Cardiac muscle cell (in vitro differentiated cells and primary cell): Measurements from ENCODE around the gene GREB1. TPM values are rescaled to one million over a fixed set of nuclear protein-coding genes. Genes with fewer than 3 reads are reported as not detected.
A peak's percentile ranks its signal among the peaks of the same experiment; 100 is the strongest.

Experiments
- DNase-seq, 2 donors: peaks; one replicate each; pipeline versions ENCODE4 v3.0.0 to v3.0.0-alpha.2; 2010 to 2017; ENCODE audit warnings: low read depth in 1 of 2, low spot score in 1 of 2
- H3K27ac ChIP-seq: fragments of 200-600 bp; sonication (generic); 2 replicates; pipeline ENCODE4 v1.5.1; 2016
- H3K27me3 ChIP-seq: fragments of 200-600 bp; sonication (generic); 2 replicates; pipeline ENCODE4 v1.6.0; 2016; ENCODE audit warnings: control low read depth
- H3K36me3 ChIP-seq: fragments of 200-600 bp; sonication (generic); 2 replicates; pipeline ENCODE4 v1.5.1; 2016; ENCODE audit warnings: control low read depth
- H3K4me1 ChIP-seq: fragments of 200-600 bp; sonication (generic); 2 replicates; pipeline ENCODE4 v1.8.1; 2017; ENCODE audit warnings: low read depth, mild to moderate bottlenecking, mixed run types
- H3K4me3 ChIP-seq: fragments of 200-600 bp; sonication (generic); 2 replicates; pipeline ENCODE4 v1.5.1; 2016; ENCODE audit warnings: mild to moderate bottlenecking
- H3K9me3 ChIP-seq: fragments of 200-600 bp; sonication (generic); 2 replicates; pipeline ENCODE4 v1.5.1; 2017; ENCODE audit warnings: low read depth, mild to moderate bottlenecking, control low read depth
- polyA plus RNA-seq: library from polyadenylated mRNA; unstranded; fragments of >200 nt; fragmentation: Nextera tagmentation; extraction: Ambion mirVana; gene quantifications from 2 replicates; pipeline ENCODE4 v1.2.1, GENCODE V29; 2016
- total RNA-seq: library from RNA; depleted of rRNA; stranded (reverse); fragments of >200 nt; gene quantifications from 2 replicates; pipeline ENCODE4 v1.2.3, GENCODE V29; 2016
- TF ChIP-seq, protein P1 (sequence below): IDR thresholded peaks from 2 replicates; pipeline ENCODE4 v1.5.1; 2012; ENCODE audit warnings: low read depth, mild to moderate bottlenecking, low read length

GREB1 gene
- total and polyA plus RNA-seq, 2 experiments from 2014 or later, result 27.1 to 50.5 TPM

- no peaks in the 10 kb centered on the region for H3K9me3 ChIP-seq
- no peaks in the 10 kb centered on the region for H3K4me1 ChIP-seq
- TF ChIP-seq, protein P1, sequence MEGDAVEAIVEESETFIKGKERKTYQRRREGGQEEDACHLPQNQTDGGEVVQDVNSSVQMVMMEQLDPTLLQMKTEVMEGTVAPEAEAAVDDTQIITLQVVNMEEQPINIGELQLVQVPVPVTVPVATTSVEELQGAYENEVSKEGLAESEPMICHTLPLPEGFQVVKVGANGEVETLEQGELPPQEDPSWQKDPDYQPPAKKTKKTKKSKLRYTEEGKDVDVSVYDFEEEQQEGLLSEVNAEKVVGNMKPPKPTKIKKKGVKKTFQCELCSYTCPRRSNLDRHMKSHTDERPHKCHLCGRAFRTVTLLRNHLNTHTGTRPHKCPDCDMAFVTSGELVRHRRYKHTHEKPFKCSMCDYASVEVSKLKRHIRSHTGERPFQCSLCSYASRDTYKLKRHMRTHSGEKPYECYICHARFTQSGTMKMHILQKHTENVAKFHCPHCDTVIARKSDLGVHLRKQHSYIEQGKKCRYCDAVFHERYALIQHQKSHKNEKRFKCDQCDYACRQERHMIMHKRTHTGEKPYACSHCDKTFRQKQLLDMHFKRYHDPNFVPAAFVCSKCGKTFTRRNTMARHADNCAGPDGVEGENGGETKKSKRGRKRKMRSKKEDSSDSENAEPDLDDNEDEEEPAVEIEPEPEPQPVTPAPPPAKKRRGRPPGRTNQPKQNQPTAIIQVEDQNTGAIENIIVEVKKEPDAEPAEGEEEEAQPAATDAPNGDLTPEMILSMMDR, result no peak
- H3K27me3 ChIP-seq, result peaks cover 27% of the 10 kb centered on the region
- DNase-seq, result no peak
- H3K27ac ChIP-seq, result no peak overlapping the region
- no peak overlapping the region for H3K4me3 ChIP-seq
- H3K36me3 ChIP-seq, result no peaks in the 10 kb centered on the region
Observed at GRCh38 chr2:11667194-11667593, 133.3 kb downstream of the GREB1 start.

- Histone ChIP-seq H3K4me3 (no peak overlapping the region), H3K36me3 (no peaks in the 10 kb centered on the region), H3K27me3 (peaks cover 27% of the 10 kb centered on the region), H3K27ac (no peak overlapping the region), H3K9me3 (no peaks in the 10 kb centered on the region), H3K4me1 (no peaks in the 10 kb centered on the region)
- TF ChIP-seq, protein P1, result no peak
- no peak for DNase-seq
Observed at GRCh38 chr2:11667866-11668637, 134.2 kb downstream of the GREB1 start.

DNA sequence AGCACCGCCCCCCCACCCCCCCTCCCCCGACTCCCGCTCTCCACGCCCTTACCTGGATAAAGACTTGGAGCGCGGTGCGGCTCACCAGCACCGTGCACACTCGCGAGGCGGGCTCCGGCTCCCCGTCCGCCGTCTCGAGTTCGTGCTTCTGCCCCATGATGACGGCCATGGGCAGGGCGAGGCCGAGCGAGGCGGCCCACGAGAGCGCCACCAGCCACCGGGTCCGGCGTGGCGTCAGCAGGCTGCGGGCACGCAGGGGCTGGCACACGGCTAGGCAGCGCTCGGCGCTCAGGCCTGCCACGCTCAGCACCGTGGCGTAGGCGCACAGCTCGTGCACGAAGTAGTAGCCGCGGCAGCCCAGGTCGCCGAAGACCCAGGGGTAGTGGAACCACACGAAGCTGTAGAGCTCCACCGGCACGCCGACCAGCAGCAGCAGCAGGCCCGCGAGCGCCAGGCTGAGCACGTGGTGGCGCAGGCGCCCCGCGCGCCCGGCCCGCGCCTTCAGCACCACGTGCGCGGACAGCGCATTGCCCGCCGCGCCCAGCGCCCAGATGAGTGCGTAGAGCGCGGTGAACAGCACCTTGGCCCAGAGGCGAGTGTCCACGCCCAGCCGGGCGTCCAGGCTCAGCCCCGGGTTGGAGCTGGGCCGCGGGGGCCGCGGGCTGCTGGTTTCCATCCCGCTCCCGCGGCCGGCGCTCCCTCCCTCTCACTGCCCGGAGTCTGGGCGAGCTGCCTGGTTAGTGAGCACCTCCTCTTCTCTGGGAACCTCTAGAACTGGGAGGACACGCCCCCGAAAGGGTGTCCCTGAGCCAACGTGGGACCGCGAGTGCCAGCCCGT lies 135.8 kb downstream of the GREB1 start, which contains the start of gene NTSR2:
Gene NTSR2, minus strand, starts transcription at position 742 of the 838 bp plus-strand sequence. Its CDS starts 66 bp downstream, at position 676.
- DNase-seq, result peak; percentile 74 to 91
- TF ChIP-seq, protein P1, result no peak
- H3K27me3 ChIP-seq, result peaks cover 27% of the 10 kb centered on the region

DNA sequence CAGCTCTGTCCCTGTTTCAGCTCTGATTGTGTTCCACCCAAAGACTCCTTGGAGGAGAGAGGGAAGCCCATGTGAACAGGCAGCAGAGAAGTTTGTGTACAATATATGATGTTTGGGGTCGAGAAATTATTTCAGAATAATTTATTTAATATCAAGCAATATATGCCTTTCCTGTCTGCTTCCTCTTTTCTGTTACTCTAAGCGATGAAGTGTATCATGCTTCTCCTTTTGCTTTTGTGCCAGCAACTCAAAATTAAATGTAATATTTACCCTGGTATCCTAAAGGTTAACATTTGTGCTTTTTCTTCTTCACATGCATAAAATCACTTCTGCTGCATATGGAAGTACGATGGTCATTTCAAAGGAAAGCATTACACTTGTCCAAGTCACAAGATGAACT lies 138.6 kb downstream of the GREB1 start:
- DNase-seq, result no peak
- Histone ChIP-seq H3K27ac (no peak overlapping the region), H3K4me1 (no peaks in the 10 kb centered on the region), H3K4me3 (no peak overlapping the region), H3K9me3 (no peaks in the 10 kb centered on the region), H3K36me3 (no peaks in the 10 kb centered on the region), H3K27me3 (peaks cover 27% of the 10 kb centered on the region)
- TF ChIP-seq, protein P1, result no peak

More for the DNA sequence above, 135.8 kb downstream of the GREB1 start, which contains the start of gene NTSR2:
- H3K36me3 ChIP-seq, result no peaks in the 10 kb centered on the region
- no peaks in the 10 kb centered on the region for H3K9me3 ChIP-seq
- no peak within 1 kb of the TSS for H3K4me3 ChIP-seq
- no peaks in the 10 kb centered on the region for H3K4me1 ChIP-seq
- H3K27ac ChIP-seq, result no peak within 1 kb of the TSS

- peaks cover 14% of the 10 kb centered on the region for H3K27me3 ChIP-seq
- no peak for DNase-seq
Observed at GRCh38 chr2:11674983-11675382, 141.1 kb downstream of the GREB1 start.

More at GRCh38 chr2:11674983-11675382, 141.1 kb downstream of the GREB1 start:
- H3K36me3 ChIP-seq, result no peaks in the 10 kb centered on the region
- no peak overlapping the region for H3K27ac ChIP-seq
- TF ChIP-seq, protein P1, result no peak
- no peaks in the 10 kb centered on the region for H3K9me3 ChIP-seq
- no peak overlapping the region for H3K4me3 ChIP-seq
- H3K4me1 ChIP-seq, result no peaks in the 10 kb centered on the region
